CD4-positive, alpha-beta T cell treated with Interleukin-15 for 4 hours (primary cell): ENCODE measurements around the gene GPN1.
"Not testable (repeated sequence)": the region's sequence is repeated elsewhere in the genome, so short reads cannot be mapped to it uniquely, and the experiment has no call there.

ENCODE experiments used
- DNase-seq: peaks from one replicate; pipeline ENCODE4 v3.0.0-alpha.2; 2020; ENCODE audit warnings: low spot score

GPN1 gene

DNA sequence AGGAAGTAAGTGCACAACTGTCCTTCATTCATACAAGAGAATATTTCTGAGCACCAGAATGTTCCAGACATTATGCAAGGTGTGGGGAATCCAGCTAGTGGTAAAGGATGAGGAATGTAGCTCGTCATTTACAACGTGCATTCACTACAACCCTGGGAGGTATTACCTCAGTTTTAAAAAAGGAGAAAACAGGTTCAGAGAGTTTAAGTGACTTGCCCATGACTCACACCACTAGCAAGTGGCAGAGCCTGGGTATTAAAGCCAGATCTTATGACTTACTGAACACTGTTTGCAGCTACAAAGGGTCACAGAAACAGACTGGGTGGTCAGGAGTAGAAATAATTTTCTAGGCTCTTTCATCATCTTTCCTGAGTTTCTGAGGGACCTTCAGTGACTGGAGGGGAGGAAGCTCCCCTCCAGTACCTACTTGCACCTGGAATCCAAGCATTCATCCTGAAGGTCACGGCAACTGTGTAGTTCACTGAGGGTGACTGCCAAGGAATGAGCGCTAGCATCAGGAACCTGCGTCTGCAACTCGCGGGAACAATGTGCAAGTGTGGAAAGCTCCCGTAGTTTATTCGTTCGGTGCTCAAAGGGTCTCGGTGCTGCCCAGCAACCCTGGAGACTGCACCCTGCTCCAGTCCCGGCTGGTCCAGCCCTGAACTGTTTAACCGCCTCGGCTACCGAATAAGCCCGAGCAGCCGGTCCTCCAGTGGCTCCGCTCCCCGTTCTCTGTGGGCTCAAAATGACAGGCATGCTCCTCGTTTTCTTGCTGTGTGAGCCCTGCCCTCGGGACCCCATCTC is 685 bp upstream of the GPN1 start:
- DNase-seq = peak; percentile 17

DNA sequence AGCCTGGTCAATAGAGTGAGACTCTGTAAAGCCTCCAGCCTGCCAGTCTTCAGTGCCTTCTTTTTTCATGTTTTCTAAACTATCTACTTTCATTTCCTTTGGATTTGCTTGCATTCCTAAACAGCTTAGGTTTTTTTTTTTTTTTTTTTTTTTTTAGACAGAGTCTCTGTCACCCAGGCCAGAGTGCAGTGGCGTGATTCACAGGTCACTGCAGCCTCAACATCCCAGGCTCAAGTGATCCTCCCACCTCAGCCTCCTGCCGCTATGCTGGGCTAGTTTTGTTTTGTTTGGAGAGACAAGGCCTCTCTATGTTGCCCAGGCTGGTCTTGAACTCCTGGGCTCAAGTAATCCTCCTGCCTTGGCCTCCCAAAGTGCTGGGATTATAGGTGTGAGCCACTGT is 1.4 kb downstream of the GPN1 start:
- not testable (repeated sequence) for DNase-seq

DNA sequence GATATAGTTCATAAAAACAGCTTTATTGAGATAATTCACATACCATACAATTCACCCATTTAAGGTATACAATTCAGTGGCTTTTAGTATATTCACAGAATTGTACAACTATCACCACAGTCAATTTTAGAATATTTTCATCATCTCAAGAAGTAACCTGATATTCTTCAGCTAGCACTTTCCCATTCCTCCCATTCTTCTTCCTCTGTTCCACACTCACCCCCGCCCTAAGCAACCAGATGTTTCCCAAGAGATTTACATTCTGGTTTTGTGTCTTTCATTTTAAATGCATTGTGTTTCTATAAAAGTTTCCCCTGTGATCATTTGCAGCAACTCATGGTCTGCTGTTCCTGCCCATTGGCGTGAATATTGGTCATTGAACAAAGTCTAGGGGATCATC is 5.4 kb downstream of the GPN1 start:
- DNase-seq = no peak

DNA sequence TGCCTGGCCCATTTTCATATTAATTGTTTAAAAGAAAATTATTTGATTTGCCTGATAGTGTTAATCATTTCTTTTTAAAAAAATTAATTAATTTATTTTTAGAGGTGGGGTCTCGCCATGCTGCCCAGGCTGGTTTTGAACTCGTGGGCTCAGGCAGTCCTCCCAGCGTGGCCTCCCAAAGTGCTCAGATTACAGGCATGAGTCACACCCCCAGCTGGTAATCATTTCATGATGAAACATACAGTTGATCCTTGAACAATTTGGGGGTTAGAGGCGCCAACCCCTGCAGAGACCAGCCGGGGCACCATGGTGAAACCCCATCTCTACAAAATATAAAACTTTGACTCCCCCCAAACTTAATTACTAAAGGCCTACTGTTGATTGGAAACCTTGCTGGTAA is 7.9 kb downstream of the GPN1 start:
- DNase-seq = no peak

DNA sequence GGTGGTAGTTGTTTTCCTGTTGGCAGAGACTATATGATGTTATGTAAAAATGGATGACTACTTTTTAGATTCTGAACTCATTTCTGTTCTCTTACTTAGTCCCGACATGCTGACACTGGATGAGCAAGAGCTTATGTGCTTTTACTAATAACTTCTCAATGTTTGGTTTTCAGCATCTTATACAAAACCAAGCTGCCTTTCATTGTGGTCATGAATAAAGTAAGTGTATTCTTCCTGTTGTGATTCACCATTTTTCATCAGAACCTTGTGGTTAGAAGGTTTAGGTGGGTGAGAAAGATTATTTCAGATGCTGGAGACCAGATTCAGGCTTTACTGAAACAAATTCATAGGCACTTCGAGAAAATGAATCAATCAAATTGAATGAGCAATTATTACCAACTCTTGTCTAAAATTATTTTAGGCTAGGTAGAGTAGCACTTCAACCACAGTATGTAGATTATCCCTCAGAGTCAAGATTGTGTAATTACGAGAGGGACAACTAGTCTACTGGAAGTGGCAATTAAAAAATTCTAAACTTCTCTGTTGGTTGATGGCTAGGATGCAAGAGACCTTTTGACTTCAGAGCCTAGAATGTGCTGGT is 9.3 kb downstream of the GPN1 start:
- peak; percentile 52 for DNase-seq

DNA sequence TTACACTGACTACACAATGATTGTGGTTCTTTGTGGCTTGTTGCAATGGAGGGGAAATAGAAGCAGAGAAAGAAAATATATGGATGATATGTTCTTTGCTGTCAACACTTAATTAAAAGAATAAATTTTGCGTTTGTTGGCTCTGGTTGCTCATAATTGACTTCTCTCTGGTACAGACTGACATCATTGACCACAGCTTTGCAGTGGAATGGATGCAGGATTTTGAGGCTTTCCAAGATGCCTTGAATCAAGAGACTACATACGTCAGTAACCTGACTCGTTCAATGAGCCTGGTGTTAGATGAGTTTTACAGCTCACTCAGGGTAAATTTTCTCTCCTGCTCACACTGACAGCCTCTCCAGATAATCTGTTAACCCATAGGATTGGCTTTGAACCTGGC is 9.9 kb downstream of the GPN1 start:
- DNase-seq = no peak

DNA sequence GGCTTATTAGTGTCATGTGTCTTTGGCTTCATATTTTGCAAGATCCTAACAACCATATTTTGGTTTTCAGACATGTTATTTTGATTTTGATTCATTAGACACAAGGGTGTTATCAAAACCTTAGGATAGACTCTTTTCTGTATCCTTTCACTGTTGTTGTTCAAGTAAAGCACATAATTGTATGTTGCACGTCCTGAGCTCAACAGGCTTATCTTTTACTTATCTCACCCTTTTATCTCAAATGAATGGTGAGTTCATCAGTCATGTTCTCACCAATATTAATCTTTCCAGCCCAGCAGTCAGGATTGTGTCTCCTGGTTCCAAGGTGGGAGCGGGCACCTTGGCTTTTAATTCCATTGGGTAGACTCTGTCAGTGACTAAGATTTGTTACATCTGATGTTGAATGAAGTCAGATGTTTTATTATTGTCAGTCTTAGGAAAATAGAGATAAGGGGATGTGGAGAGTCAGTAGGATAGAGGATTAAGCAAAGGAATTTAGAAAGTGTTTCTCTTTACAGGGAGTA is 11.9 kb downstream of the GPN1 start:
- DNase-seq = no peak

DNA sequence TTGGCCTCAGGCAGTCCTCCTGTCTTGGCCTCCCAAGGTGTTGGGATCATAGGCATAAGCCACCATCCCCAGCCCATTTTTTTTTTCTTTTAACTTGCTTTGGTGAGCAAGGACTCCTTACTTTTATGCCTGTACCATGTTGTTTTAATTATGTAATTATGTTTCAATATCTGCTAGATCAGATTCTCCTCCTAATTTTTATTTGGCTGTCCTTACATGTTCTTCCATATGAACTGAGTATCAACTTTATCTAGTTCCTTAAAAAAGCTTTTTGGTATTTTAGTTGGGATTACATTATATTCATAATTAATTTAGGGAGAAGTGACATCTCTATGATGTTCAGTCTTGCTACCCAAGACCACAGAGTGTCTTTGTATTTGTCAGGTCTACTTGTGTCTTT is 16.3 kb downstream of the GPN1 start:
- DNase-seq = no peak

DNA sequence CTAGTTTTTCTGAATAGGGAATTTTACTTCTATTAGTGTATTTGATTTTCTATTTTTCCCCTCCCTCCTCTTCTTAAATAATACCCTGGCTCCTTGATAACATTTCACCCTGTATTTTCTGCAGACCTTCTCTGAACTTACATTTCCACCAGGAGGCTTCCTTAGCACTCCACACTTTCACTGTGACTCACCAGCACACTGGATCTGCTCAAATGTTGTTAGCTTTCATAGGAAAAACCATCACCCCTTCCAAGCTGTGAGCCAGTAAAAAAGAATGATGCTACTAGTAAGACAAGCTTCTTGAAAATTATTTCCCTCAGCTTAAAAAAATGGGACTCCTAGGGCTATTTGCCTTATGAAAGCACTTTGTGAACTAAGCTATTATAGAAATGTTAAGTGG is 18.4 kb downstream of the GPN1 start:
- no peak for DNase-seq

DNA sequence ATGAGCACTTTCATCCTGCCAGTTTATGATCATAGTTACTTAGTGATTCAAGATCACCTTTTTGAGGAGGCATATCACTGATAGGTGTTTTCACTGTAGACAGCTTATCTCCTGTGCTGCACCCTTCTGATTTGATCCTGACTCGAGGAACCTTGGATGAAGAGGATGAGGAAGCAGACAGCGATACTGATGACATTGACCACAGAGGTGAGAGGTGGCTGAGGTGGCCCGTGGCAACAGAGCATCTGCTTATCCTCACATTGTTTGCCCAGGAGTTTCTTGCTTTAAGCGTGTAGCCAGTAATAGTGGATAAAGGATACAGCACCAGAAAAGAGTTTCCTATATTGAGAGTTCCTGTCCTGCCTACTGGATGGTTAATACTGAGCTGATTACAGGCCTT is 18.9 kb downstream of the GPN1 start:
- no peak for DNase-seq

DNA sequence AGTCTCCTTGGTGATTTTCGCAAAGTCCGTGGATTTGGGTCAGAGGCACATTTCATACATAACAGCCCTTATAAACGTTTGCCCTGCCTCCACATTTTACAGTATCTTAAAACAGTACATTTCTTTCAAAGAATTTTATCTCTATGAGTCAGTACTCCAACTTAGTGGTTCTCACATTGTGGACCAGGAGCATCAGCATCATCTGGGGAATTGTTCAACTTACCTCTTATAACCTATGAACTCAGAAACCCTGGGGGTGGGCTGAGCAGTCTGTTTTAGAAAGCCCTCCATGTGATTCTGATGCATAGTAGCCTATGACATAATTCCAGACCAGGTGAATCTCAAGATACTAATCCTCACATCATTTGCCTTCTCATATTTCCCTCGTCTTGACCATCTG is 22.2 kb downstream of the GPN1 start:
- no peak for DNase-seq

DNA sequence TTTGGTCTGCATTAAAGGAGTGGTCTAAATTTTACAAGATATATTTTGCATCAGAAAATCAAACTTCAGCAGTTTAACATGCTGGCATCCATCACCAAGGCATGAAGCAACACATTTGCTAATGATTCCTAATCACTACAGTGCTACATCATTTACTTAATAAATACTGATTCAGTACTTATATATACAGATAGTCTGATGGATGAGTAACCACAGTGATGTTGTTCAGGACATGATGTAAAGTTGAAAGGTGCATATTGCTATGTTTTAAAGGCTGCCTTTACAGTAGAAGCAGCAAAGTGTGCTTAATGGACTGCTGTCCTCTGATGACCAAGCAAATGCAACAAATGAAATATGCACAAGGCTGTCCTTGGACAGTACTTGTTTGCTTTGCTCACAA is 23.5 kb downstream of the GPN1 start:
- DNase-seq = no peak

DNA sequence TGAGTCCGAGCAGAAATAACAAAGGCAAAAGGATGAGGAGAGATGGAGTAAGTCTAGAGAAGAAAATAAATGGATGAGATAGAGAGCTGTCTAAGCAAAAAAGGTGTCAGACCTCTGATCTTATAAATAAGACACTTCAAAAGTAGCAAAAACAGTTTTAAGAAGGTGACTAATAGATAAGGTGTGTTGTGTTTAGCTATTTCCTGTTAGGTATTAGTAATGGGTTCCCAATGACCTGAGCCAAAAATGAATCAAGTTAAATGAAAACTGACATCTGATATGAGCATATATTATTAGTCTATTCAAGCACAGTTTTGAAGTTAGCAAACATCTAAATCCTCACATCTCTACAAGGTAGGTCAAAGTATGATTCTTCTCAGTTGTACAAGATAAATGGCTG is 23.9 kb downstream of the GPN1 start:
- no peak for DNase-seq

DNA sequence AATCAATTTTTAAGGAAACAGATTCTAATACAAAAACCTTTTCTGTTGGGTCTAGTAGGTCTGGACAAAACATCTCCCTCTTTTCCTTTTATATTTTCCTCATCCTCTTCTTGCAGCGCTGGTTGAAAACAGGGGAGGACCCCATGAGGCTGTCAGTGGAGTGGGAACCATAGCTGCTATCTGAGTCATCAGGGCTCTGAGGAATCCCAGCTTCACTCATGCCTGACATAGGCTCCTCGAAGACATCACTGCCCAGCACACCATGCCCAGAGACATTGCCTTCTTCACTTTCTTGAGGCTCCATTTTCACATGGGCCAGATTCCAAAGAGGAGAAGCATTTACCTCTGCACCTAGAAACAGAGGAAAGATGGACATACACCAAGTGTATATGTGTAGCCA is 24.5 kb downstream of the GPN1 start:
- no peak for DNase-seq

DNA sequence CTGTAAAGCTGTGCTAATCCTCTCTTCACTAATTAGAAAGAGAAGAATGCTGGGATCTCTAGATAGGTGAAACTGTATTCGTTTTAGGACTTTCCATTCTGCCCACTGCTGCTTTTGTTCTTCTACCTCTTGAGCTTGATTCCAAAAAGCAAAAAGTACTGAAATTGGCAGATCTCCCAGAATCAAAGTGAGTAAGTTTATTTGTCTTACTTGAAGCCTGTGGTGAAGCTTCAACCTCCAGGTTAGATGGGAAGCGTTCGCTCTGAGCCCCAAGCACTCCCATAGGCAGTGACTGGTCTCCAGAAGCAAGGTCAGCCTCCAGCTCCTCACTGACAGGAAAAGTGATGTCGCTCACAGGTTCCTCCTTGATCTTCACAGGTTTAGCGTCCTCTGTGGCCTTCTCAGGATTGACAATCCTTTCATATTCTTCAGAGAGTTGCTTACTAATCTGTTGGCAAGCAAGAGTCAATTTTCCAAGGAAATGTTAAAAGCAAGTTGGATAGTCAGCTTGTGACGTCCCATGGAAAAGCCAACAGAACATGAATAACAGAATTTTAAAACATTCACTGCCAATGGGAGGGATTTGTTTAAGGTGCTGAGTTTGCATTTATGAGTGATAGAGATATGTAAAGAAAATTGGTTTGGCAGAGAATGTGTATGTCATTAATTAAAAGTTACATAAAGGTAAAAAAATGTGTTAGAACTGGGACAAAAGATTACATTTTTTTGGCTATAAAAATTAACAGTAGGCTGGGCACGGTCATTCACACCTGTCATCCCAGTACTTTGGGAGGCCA is 26.5 kb downstream of the GPN1 start:
- DNase-seq = no peak

DNA sequence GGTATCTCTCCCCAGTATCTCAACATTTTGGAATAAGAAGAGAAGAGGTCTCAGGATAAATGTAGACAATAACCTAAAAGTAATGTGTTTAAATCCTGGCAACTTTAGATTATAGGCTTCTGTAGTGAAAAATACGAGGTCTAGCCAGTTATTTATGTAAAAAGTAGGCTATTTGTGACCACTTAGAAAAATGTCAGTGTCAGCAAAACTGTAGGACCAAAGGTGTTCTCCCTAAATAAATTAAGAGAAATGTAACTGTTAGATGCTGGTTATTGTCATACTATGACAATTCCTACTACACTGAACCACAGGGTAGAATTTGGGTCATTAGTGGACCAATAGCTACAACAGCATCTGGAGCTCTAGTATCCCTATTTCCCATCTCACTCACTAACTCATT is 32.5 kb downstream of the GPN1 start:
- DNase-seq = no peak

DNA sequence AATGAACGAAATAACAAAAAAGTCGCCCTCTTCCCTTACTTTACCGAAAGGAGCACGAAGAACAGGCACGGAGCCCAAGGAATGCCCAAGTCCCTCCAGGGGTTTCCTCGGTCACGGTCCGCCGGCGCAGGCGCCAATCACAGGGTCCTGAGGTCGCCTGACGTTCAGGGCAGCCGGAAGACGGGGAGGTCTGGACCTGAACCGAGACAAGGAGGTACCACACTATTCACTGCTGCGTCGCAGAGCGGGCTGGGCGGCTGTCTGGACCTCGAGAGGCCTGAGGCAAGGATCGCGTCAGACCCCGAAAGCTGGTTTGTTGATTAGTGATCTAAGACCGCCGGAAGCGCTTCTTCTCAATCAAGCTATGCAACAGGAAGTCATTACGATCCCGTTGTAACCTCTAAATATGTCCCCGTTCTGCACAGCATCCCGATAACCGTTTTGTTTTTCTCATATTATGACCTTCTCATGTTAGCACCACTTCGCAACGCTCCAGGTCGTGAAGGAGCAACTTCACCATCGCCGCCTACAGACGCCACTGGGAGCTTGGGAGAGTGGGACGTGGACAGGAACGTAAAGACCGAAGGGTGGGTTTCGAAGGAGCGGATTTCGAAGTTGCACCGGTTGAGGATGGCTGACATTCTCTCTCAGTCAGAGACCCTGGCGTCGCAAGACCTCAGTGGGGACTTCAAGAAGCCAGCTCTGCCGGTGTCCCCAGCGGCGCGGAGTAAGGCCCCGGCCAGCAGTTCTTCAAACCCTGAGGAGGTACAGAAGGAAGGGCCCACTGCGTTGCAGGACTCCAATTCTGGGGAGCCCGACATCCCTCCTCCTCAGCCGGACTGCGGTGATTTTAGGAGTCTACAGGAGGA is 34.7 kb downstream of the GPN1 start, which contains the start of the genes SLC4A1AP and SUPT7L:
Gene SLC4A1AP, plus strand, starts transcription at position 605 of the 869 bp plus-strand sequence. Its CDS starts 26 bp downstream, at position 631.
Gene SUPT7L, minus strand, starts transcription at position 330 of the 869 bp plus-strand sequence. CDS start 1,422 bp downstream, outside the sequence.
- DNase-seq = peak; percentile 72

DNA sequence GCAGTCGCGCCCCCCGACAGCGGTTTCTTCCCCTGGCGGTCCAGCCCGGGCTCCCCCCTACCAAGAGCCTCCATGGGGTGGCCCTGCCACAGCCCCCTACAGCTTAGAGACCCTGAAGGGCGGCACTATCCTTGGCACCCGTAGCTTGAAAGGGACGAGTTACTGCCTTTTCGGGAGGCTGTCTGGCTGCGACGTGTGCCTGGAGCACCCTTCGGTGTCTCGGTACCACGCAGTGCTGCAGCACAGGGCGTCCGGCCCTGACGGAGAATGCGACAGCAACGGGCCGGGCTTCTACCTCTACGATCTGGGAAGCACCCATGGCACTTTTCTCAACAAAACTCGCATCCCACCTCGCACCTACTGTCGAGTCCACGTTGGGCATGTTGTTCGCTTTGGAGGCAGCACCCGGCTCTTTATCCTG is 35.3 kb downstream of the GPN1 start:
- DNase-seq = no peak

DNA sequence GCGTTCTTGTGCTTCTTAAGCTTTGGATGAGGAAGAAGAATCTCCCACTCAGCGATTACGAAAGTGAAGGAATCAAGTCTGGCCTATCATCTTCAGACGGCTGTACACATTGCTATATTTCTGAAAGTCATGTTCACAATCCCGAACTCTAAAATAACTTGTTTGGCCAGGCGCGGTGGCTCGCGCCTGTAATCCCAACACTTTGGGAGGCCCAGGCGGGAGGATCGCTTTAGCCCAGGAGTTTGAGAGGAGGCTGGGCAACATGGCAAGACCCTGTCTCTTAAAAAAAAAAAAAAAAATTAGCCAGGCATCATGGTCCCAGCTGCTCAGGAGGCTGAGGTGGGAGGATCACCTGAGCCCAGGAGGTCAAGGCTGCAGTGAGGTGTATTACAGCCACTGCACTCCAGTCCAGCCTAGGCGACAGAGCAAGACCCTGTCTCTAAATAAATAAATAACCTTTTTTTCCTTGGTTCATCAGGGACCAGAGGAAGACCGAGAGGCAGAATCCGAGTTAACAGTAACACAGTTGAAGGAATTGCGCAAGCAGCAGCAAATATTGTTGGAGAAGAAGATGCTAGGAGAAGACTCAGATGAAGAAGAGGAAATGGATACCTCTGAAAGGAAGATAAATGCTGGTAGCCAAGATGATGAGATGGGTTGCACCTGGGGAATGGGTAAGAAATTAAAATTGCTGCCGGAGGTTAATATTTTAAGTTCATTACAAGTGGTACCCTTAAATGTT is 35.9 kb downstream of the GPN1 start:
- no peak for DNase-seq

DNA sequence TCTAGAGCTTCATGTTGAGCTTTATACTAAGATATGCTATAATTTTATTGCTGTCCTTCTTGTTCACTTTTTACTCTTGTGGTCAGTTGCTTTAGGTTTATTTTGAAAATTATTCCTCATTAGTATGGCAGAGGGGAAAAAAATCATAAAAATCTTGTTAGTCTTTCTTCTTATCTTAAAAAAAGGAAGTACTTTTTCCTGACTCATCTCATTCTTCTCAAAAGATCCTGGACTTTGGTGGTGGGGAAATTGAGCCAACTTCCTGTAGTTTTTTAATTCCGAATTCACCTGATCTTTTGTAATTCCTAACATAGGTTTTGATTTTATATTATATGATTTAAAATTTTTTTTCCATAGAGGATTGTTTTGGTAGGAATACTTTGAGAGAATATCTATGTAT is 38.6 kb downstream of the GPN1 start:
- no peak for DNase-seq

DNA sequence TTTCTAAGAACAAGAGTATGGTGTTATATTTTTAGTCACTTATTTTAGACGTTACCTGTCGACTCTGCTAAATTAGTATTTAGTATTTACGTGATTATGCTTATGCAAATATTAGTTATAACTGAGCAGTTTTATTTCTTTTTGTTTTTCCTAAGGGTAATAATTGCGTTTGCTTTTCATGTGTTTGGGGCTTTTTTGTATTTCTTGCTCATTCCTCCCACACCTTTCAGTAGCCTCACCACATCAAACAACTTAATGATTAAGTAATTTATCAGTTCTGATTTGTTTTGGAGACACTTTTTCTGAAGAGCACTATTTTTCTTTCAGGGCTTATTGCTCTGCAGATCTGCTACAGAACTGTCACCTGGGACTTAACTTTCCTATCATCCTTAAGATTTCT is 42.4 kb downstream of the GPN1 start:
- DNase-seq = no peak
